ENCODE results near the gene ANKRD33B. TPM values are rescaled to one million over a fixed set of nuclear protein-coding genes. Genes with fewer than 3 reads are reported as not detected.

Gene ANKRD33B
- total RNA-seq, 2 donors from 2014 or later = 4.1 to 7.4 TPM

- TF ChIP-seq POLR2AphosphoS5 (IDR thresholded peaks at IDR 0.05) (no peak), POLR2A (IDR thresholded peaks at IDR 0.05) (no peak)
- TF ChIP-seq, protein P1, sequence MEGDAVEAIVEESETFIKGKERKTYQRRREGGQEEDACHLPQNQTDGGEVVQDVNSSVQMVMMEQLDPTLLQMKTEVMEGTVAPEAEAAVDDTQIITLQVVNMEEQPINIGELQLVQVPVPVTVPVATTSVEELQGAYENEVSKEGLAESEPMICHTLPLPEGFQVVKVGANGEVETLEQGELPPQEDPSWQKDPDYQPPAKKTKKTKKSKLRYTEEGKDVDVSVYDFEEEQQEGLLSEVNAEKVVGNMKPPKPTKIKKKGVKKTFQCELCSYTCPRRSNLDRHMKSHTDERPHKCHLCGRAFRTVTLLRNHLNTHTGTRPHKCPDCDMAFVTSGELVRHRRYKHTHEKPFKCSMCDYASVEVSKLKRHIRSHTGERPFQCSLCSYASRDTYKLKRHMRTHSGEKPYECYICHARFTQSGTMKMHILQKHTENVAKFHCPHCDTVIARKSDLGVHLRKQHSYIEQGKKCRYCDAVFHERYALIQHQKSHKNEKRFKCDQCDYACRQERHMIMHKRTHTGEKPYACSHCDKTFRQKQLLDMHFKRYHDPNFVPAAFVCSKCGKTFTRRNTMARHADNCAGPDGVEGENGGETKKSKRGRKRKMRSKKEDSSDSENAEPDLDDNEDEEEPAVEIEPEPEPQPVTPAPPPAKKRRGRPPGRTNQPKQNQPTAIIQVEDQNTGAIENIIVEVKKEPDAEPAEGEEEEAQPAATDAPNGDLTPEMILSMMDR (IDR thresholded peaks at IDR 0.05) = no peak
- no peak overlapping the region for H3K4me3 ChIP-seq
- H3K4me1 ChIP-seq (replicated peaks) = no peaks in the 10 kb centered on the region
- H3K36me3 ChIP-seq = no peaks in the 10 kb centered on the region
- no peak overlapping the region for H3K27ac ChIP-seq
- DNase-seq (ENCODE audit: low spot score) = no peak
- 94% methylated on average over 7 of the region's 7 CpGs for WGBS
- H3K9me3 ChIP-seq = no peaks in the 10 kb centered on the region
- intact Hi-C loops (cut with DNase I) = no loop called here
- H3K27me3 ChIP-seq (replicated peaks; ENCODE audit: insufficient read depth) = no peaks in the 10 kb centered on the region
Measured at GRCh38 chr5:10576121-10576789, 12.4 kb downstream of the ANKRD33B start.

DNA sequence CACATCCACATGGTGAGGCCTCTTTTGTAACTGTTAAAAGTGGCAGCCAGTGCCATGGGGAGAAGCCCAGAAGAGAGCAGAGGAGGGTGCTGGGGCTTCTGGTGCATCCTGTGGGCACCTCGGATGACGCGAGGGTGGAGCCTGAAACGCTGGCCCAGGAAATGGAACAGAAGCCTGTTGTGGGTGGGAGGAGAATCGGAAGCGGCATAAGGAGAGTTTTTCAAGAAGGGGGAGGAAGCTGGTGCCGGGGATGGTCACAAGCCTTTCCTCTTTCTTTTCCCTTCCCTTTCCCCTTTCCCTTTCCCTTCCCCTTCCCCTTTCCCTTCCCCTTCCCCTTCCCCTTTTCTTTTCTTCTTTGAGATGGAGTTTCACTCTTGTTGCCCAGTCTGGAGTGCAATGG lies 12.9 kb downstream of the ANKRD33B start:
- no peak overlapping the region for H3K4me3 ChIP-seq
- H3K4me1 ChIP-seq (replicated peaks) = no peaks in the 10 kb centered on the region
- intact Hi-C loops (cut with DNase I) = no loop called here
- WGBS = 85% methylated on average over 7 of the region's 7 CpGs
- no peak for DNase-seq (ENCODE audit: low spot score)
- TF ChIP-seq POLR2A (IDR thresholded peaks at IDR 0.05) (no peak), POLR2AphosphoS5 (IDR thresholded peaks at IDR 0.05) (no peak)
- TF ChIP-seq, protein P1 (IDR thresholded peaks at IDR 0.05) = no peak
- H3K36me3 ChIP-seq = no peaks in the 10 kb centered on the region
- no peaks in the 10 kb centered on the region for H3K9me3 ChIP-seq
- no peaks in the 10 kb centered on the region for H3K27me3 ChIP-seq (replicated peaks; ENCODE audit: insufficient read depth)
- no peak overlapping the region for H3K27ac ChIP-seq

GRCh38 chr5:10577371-10578292 lies 13.8 kb downstream of the ANKRD33B start:
- Histone ChIP-seq H3K9me3 (no peaks in the 10 kb centered on the region), H3K27me3 (replicated peaks; ENCODE audit: insufficient read depth) (no peaks in the 10 kb centered on the region), H3K4me1 (replicated peaks) (no peaks in the 10 kb centered on the region), H3K27ac (no peak overlapping the region), H3K36me3 (no peaks in the 10 kb centered on the region), H3K4me3 (no peak overlapping the region)
- WGBS = 69% methylated on average over 18 of the region's 18 CpGs
- no peak for DNase-seq (ENCODE audit: low spot score)
- TF ChIP-seq, protein P1 (IDR thresholded peaks at IDR 0.05) = no peak
- TF ChIP-seq POLR2A (IDR thresholded peaks at IDR 0.05) (no peak), POLR2AphosphoS5 (IDR thresholded peaks at IDR 0.05) (no peak)
- intact Hi-C loops (cut with DNase I) = no loop called here

GRCh38 chr5:10578293-10578665 lies 14.4 kb downstream of the ANKRD33B start:
- H3K27ac ChIP-seq = no peak overlapping the region
- no peak overlapping the region for H3K4me3 ChIP-seq
- TF ChIP-seq, protein P1 (IDR thresholded peaks at IDR 0.05) = no peak
- TF ChIP-seq POLR2A (IDR thresholded peaks at IDR 0.05) = no peak
- TF ChIP-seq POLR2AphosphoS5 (IDR thresholded peaks at IDR 0.05) = no peak
- intact Hi-C loops (cut with DNase I) = no loop called here
- no peaks in the 10 kb centered on the region for H3K27me3 ChIP-seq (replicated peaks; ENCODE audit: insufficient read depth)
- H3K9me3 ChIP-seq = no peaks in the 10 kb centered on the region
- no peaks in the 10 kb centered on the region for H3K4me1 ChIP-seq (replicated peaks)
- no peak for DNase-seq (ENCODE audit: low spot score)
- 95% methylated on average over 1 of the region's 1 CpG for WGBS
- H3K36me3 ChIP-seq = no peaks in the 10 kb centered on the region
